MM.1S (cell line): Measurements from ENCODE around the gene RASGEF1B.
"Not testable (repeated sequence)": the region's sequence is repeated elsewhere in the genome, so short reads cannot be mapped to it uniquely, and the experiment has no call there.

Experiments
- CTCF ChIP-seq: fragments of 300-600 bp; sonication (generic); IDR thresholded peaks from 2 replicates; pipeline ENCODE4 v1.5.1; 2016; ENCODE audit warnings: antibody characterized with exemption, low read length, mixed read lengths
- EZH2phosphoT487 ChIP-seq: fragments of 300-600 bp; sonication (generic); IDR thresholded peaks from 2 replicates; pipeline ENCODE4 v1.6.1; 2018; ENCODE audit warnings: antibody characterized with exemption, low read length

- TF ChIP-seq CTCF, EZH2phosphoT487: not testable (repeated sequence)
Observed at GRCh38 chr4:81479573-81479972, 7.9 kb upstream of the RASGEF1B start.
